Natural killer cell treated with Interleukin-12 subunit alpha and Interleukin-12 subunit beta and Interleukin-15 and Interleukin-18, amount 100 ng/mL, for 72 hours (primary cell): ENCODE results near the gene BLOC1S5. TPM values are rescaled to one million over a fixed set of nuclear protein-coding genes. Genes with fewer than 3 reads are reported as not detected.
"Not testable (repeated sequence)": the region's sequence is repeated elsewhere in the genome, so short reads cannot be mapped to it uniquely, and the experiment has no call there.

Experiments
- ATAC-seq, 2 donors: fragments of 150-1000 bp; cut with Tn5 transposase in 1 of 2; sonication (Bioruptor Pico), chemical (Tn5 transposase) in 1 of 2; 2 replicates each; pipeline ENCODE4 v1.10.0; 2021
- DNase-seq: peaks from one replicate; pipeline ENCODE4 v3.0.0; 2022; ENCODE audit warnings: low spot score
- H3K27ac Mint-ChIP-seq, 2 donors: 1 replicate in 1 of 2; 2 replicates in 1 of 2; pipeline ENCODE4 v1.8.0; 2022; ENCODE audit warnings: mixed read lengths in 2 of 2, mild to moderate bottlenecking in 1 of 2, moderate library complexity in 1 of 2
- H3K27me3 Mint-ChIP-seq, 2 donors: 1 replicate in 1 of 2; 2 replicates in 1 of 2; pipeline ENCODE4 v1.8.0; 2022; ENCODE audit warnings: mixed read lengths in 2 of 2
- H3K36me3 Mint-ChIP-seq: one replicate; pipeline ENCODE4 v1.8.0; 2022; ENCODE audit warnings: mixed read lengths
- H3K4me1 Mint-ChIP-seq, 2 donors: 1 replicate in 1 of 2; 2 replicates in 1 of 2; pipeline ENCODE4 v1.8.0; 2022; ENCODE audit warnings: low read depth in 2 of 2, mixed read lengths in 2 of 2, mild to moderate bottlenecking in 1 of 2
- H3K4me3 Mint-ChIP-seq: one replicate; pipeline ENCODE4 v1.8.0; 2022; ENCODE audit warnings: mixed read lengths
- H3K9me3 Mint-ChIP-seq: 2 replicates; pipeline ENCODE4 v1.8.0; 2022; ENCODE audit warnings: mixed read lengths
- total RNA-seq, 2 donors: library from RNA; stranded (reverse); gene quantifications; one replicate each; pipeline ENCODE4 v1.2.3, GENCODE V29; 2022

BLOC1S5 gene
- total RNA-seq, 2 donors from 2014 or later: 12.2 to 15.8 TPM

DNA sequence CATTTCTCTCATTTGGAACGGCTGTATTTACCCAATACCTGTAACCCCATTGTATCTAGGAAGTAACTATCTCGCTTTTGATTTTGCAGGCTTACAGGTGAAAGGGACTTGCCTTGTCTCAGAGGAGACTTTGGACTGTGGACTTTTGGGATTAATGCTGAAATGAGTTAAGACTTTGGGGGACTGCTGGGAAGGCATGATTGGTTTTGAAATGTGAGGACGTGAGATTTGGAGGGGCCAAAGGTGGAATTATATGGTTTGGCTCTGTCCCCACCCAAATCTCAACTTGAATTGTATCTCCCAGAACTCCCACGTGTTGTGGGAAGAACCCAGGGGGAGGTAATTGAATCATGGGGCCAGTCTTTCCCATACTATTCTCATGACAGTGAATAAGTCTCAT is 18.4 kb downstream of the BLOC1S5 start:
- H3K36me3 Mint-ChIP-seq: peaks cover 14% of the 10 kb centered on the region
- H3K27ac Mint-ChIP-seq, H3K4me3 Mint-ChIP-seq, ATAC-seq, H3K4me1 Mint-ChIP-seq, DNase-seq, H3K27me3 Mint-ChIP-seq, H3K9me3 Mint-ChIP-seq: not testable (repeated sequence)

DNA sequence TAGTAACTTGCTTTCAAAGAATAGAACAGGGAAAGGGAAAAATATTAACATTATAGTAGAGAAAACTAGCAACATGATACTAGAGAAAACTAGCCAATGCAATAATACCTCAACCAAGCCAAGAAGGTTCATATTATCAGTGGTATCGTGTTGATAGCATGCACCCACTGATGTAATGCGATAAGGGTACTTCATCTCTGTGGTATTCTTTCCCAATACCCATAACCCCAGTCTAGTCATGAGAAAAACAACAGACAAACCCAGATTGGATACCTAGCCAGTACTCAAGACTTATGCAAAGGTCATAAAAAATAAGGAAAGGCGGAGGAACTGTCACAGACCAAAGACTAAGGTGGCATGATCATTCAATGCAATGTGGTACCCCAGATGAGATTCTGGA is 21.0 kb downstream of the BLOC1S5 start:
- H3K36me3 Mint-ChIP-seq: peaks cover 26% of the 10 kb centered on the region
- no peak for DNase-seq
- H3K4me1 Mint-ChIP-seq: peaks cover 7 to 9% of the 10 kb centered on the region in 2 donors
- no peaks in the 10 kb centered on the region for H3K9me3 Mint-ChIP-seq
- peak in 1 of 2 donors; percentile 44 for ATAC-seq
- no peak overlapping the region for H3K4me3 Mint-ChIP-seq
- H3K27me3 Mint-ChIP-seq: no peaks in the 10 kb centered on the region
- H3K27ac Mint-ChIP-seq: peak overlapping the region in 1 of 2 donors; percentile 6

DNA sequence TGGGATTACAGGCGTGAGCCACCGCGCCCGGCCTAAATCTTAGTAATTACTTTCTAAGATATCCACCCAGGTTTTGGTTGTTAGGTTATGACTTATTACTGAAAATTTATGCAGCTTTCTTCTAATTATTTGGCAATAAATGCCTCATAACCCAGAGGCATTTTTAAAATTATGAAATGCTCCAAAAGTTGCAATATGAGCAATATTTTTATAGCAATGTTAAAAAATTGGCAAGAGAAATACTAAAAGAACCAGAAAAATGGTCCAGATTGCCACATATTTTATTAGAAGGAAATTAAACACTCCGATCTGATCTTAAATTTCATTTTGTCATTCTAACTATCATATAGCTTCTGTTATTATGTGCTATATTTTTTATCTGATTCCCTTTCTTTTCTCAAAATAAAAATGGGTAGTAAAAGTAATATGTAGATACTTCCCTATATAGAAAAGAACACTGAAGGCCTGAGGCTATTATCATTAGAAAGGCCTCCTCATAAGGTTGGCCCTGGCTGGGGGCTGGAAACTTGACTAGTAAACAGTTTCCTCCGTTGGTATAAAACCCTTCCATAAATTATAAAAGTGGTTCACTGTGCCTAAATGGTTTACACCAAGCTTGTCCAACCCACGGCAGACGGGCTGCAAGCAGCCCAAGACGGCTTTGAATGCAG is 22.1 kb downstream of the BLOC1S5 start:
- no peaks in the 10 kb centered on the region for H3K9me3 Mint-ChIP-seq
- H3K36me3 Mint-ChIP-seq: peaks cover 22% of the 10 kb centered on the region

DNA sequence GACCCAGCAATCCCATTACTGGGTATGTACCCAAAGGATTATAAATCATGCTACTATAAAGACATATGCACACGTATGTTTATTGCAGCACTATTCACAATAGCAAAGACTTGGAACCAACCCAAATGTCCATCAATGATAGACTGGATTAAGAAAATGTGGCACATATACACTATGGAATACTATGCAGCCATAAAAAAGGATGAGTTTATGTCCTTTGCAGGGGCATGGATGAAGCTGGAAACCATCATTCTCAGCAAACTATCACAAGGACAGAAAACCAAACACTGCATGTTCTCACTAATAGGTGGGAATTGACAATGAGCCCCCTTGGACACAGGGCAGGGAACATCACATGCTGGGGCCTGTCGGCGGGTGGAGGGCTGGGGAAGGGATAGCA is 30.1 kb downstream of the BLOC1S5 start:
- not testable (repeated sequence) for H3K27me3 Mint-ChIP-seq, H3K9me3 Mint-ChIP-seq, DNase-seq, H3K4me3 Mint-ChIP-seq, H3K27ac Mint-ChIP-seq, ATAC-seq
- Mint-ChIP-seq H3K36me3 (peaks cover 32% of the 10 kb centered on the region), H3K4me1 (peaks cover 49 to 52% of the 10 kb centered on the region in 2 donors)

More for the DNA sequence above, 22.1 kb downstream of the BLOC1S5 start:
- DNase-seq (no peak), ATAC-seq (no peak)
- Mint-ChIP-seq H3K4me3 (no peak overlapping the region), H3K27ac (no peak overlapping the region), H3K4me1 (peaks cover 12 to 18% of the 10 kb centered on the region in 2 donors), H3K27me3 (no peaks in the 10 kb centered on the region)

DNA sequence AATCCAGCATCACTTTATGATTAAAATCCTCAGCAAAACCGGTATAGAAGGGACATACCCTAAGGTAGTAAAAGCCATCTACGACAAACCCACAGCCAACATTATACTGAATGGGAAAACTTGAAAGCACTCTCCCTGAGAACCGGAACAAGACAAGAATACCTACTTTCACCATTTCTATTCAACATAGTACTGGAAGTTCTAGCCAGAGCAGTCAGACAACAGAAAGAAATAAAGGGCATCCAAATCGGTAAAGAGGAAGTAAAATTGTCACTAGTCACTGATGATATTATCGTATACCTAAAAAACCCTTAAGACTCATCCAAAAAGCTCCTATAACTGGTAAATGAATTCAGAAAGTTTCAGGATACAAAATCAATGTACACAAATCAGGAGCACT is 33.3 kb downstream of the BLOC1S5 start:
- Mint-ChIP-seq H3K9me3 (peaks cover 4% of the 10 kb centered on the region), H3K36me3 (peaks cover 27% of the 10 kb centered on the region), H3K4me1 (peaks cover 35 to 40% of the 10 kb centered on the region in 2 donors), H3K27me3 (no peaks in the 10 kb centered on the region), H3K4me3 (no peak overlapping the region), H3K27ac (no peak overlapping the region)
- ATAC-seq: no peak
- no peak for DNase-seq

DNA sequence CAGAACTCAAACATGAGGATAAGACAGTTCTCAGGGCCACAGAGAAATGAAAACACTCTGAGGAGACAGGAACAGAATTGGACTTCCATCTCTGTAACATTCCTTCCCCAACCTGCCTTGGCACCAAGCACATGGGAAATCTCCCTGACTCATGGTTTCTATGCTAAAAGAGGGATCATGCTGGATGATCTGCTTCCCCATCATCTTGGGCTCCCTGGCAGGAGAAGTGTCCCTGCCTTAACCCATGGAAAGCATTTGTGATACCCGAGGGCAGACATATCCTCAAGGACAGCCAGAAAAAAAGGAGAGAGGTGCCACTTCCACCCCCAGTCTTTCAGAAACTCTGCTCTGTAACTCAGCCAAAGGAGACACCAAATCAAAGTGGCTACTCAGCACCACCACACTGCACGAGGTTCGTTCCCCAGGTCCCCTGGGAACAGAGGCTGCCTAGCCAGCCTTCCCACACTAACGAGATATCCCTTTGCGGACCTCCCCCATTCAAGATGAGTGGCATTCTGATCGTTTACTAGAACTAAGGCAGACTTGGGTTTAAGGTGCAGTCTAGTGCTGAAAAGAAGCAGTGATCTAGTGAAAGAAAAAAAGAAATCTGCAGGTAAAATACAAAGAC is 34.8 kb downstream of the BLOC1S5 start:
- DNase-seq (no peak), ATAC-seq (no peak)
- peak overlapping the region in 1 of 2 donors; percentile 1 for H3K27ac Mint-ChIP-seq

DNA sequence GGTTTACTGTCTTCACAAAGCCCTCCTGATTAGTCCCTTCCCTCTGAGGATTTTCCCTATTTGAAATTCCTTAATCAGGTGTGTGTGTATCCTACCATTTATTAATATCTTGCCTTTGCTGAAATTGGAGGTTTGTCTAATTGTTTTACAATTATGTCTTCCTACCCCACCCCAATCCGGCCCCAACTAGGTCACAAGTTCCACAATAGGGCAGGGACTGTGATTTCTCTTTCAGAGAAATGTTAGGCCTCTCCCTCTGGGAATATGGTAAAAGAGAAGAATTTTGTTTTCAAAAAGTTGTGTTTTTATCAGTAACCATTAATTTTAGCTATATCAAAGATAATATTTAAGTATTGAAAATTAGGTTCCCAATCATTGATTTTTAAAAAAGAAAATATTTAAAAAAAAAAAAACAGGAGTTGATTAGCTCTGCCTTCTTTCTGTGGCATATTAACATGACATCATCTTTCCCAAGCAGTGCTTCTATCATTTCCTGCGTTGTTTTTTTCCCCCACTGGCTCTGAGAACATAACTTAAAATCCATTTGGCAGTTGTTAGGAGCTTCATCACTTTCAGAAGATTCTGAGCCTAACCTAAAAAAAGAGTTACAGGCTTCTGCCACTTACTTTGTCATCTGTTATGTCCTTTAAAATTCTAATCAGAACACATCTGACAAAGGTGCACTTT is 36.1 kb downstream of the BLOC1S5 start:
- H3K36me3 Mint-ChIP-seq: peaks cover 21% of the 10 kb centered on the region

More for the DNA sequence above, 34.8 kb downstream of the BLOC1S5 start:
- H3K4me3 Mint-ChIP-seq: no peak overlapping the region
- H3K4me1 Mint-ChIP-seq: peaks cover 29 to 33% of the 10 kb centered on the region in 2 donors
- peaks cover 4% of the 10 kb centered on the region for H3K9me3 Mint-ChIP-seq
- no peaks in the 10 kb centered on the region for H3K27me3 Mint-ChIP-seq
- H3K36me3 Mint-ChIP-seq: peaks cover 27% of the 10 kb centered on the region

DNA sequence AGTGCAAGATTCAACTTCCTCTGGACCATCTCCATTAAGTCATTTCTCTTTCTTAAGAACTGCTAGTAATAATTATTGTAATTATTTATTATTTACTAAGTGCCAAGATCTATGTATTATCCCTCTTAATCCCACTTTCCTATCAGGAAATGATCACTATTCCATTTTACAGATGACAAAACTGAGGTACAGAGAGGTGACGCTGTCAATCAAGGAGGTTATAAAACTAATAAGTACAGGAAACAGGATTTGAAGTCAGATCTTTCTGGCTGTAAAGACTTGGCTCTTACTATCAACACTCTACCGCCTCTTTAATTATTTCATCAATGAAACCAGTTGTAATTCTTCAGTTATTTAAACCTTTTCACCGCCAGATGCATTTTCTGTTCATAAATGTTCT is 37.4 kb downstream of the BLOC1S5 start:
- Mint-ChIP-seq H3K36me3 (peaks cover 9% of the 10 kb centered on the region), H3K27me3 (no peaks in the 10 kb centered on the region), H3K4me3 (no peak overlapping the region), H3K27ac (no peak overlapping the region), H3K9me3 (peaks cover 1% of the 10 kb centered on the region), H3K4me1 (peaks cover 23 to 26% of the 10 kb centered on the region in 2 donors)
- DNase-seq (no peak), ATAC-seq (no peak)

More for the DNA sequence above, 36.1 kb downstream of the BLOC1S5 start:
- Mint-ChIP-seq H3K27me3 (no peaks in the 10 kb centered on the region), H3K9me3 (peaks cover 4% of the 10 kb centered on the region), H3K4me3 (no peak overlapping the region), H3K4me1 (peaks cover 31 to 33% of the 10 kb centered on the region in 2 donors), H3K27ac (peak overlapping the region in 1 of 2 donors; percentile 36)
- no peak for DNase-seq
- no peak for ATAC-seq

DNA sequence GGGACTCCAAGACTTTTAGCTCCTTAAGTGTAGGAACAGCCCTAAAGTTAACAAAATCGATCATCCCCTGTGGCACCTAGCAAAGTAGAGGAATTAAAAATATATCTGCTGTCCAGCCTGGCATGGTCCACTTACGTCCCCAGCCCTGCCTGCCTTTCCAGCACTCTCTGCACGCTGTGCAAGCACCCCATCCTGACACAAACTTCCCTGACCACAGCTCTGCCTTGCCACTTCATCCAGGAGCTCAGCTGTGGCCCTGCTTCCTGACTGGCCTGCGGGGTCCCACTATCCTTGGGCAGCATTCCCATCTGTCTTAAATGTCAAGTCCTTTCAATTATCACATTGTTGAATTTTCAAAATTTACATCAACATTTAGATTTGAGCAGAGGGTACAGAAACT is 39.0 kb downstream of the BLOC1S5 start:
- ATAC-seq (no peak), DNase-seq (no peak)
- H3K27me3 Mint-ChIP-seq: no peaks in the 10 kb centered on the region
- peaks cover 16 to 17% of the 10 kb centered on the region in 2 donors for H3K4me1 Mint-ChIP-seq
- peaks cover 3% of the 10 kb centered on the region for H3K9me3 Mint-ChIP-seq
- no peak overlapping the region for H3K27ac Mint-ChIP-seq
- H3K36me3 Mint-ChIP-seq: peaks cover 6% of the 10 kb centered on the region
- no peak overlapping the region for H3K4me3 Mint-ChIP-seq

DNA sequence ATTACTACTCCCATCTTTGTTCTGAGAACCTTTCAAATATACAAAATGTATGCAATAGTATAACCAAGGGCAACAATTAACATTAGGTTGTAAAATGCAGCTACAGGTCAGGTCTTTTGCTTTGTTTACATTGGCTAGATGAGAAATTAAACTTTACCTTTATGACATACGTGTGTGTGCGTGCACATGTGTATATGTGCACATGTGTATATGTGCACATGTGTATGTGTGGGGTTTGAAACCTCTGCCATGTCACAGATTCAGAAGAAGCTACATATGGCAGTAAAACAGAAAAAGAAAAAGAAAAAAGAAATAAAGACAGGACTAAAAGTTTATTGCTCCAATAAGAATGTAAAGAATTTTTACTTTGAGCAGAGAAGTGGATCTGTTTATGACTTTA is 40.6 kb downstream of the BLOC1S5 start:
- Mint-ChIP-seq H3K27me3 (no peaks in the 10 kb centered on the region), H3K9me3 (peaks cover 3% of the 10 kb centered on the region)

DNA sequence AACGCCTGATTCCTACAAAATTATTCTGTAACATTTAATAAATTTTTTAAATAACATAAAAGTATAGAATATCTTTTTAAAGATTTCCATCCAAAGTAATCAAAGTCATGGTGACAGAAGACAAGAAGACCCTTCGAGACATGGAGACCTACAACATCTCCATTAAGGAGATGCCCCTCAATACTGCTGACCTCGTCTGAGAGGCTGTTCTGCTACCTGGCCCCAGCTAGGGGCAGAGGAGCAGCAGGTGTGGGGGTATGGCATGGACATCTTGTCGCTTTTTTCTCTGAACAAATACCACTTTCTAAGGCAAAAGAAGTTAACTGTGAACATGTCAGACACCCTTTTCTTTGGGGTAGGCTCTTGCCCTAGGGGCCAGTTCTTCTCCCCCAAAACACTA is 44.1 kb downstream of the BLOC1S5 start:
- DNase-seq: no peak
- Mint-ChIP-seq H3K27me3 (no peaks in the 10 kb centered on the region), H3K4me3 (no peak overlapping the region), H3K4me1 (peaks cover 7 to 14% of the 10 kb centered on the region in 2 donors), H3K27ac (no peak overlapping the region), H3K9me3 (peaks cover 3% of the 10 kb centered on the region), H3K36me3 (peaks cover 6% of the 10 kb centered on the region)
- ATAC-seq: no peak

More for the DNA sequence above, 40.6 kb downstream of the BLOC1S5 start:
- Mint-ChIP-seq H3K36me3 (peaks cover 6% of the 10 kb centered on the region), H3K4me3 (no peak overlapping the region), H3K4me1 (peaks cover 4 to 5% of the 10 kb centered on the region in 2 donors), H3K27ac (no peak overlapping the region)
- ATAC-seq: no peak
- no peak for DNase-seq

DNA sequence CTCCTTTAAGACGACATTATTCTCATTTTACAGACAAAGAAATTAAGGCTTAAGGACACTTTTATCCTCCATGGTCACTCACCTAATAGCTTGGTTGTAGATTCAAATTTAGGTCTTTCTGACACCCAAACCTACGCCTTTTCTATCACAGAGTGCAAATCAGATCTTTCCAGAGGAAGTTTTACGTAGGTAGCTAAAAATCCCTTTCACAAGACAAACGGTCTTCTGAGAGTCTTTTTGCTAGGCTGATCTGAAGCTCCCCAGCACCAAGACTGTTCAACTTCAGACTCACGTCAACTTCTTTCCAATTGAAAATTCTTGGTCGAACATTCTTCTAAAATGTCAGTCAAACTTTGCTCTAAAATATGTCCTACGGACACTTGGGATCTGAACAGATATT is 46.5 kb downstream of the BLOC1S5 start:
- peak overlapping the region; percentile 7 to 65 for H3K27ac Mint-ChIP-seq
- H3K9me3 Mint-ChIP-seq: peaks cover 3% of the 10 kb centered on the region
- DNase-seq: no peak
- no peaks in the 10 kb centered on the region for H3K27me3 Mint-ChIP-seq
- no peak for ATAC-seq
- H3K36me3 Mint-ChIP-seq: peaks cover 6% of the 10 kb centered on the region
- H3K4me3 Mint-ChIP-seq: peak overlapping the region; percentile 14
- H3K4me1 Mint-ChIP-seq: peaks cover 5 to 14% of the 10 kb centered on the region in 2 donors

DNA sequence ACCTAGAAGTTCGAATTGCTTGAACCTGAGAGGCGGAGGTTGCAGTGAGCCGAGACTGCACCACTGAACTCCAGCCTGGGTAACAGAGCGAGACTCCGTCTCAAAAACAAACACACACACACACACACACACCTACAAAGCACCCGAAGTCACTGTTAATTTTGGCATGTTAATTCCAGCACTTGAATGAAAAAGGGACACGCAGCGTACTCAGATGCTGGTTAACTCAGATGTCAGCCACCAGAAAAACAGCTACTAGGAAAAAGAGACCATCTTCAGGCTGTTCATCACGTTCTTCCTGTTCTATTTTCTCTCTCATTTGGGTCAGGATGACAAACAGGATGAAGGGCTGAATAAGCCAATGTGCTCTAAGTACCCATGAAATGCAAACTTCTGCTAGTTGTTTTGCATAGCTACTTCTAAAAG is 46.9 kb downstream of the BLOC1S5 start:
- DNase-seq (no peak), ATAC-seq (no peak)
- H3K9me3 Mint-ChIP-seq: peaks cover 3% of the 10 kb centered on the region
- peak overlapping the region; percentile 7 to 65 for H3K27ac Mint-ChIP-seq
- peaks cover 6% of the 10 kb centered on the region for H3K36me3 Mint-ChIP-seq
- H3K4me3 Mint-ChIP-seq: peak overlapping the region; percentile 14
- H3K4me1 Mint-ChIP-seq: peaks cover 5 to 14% of the 10 kb centered on the region in 2 donors
- no peaks in the 10 kb centered on the region for H3K27me3 Mint-ChIP-seq

DNA sequence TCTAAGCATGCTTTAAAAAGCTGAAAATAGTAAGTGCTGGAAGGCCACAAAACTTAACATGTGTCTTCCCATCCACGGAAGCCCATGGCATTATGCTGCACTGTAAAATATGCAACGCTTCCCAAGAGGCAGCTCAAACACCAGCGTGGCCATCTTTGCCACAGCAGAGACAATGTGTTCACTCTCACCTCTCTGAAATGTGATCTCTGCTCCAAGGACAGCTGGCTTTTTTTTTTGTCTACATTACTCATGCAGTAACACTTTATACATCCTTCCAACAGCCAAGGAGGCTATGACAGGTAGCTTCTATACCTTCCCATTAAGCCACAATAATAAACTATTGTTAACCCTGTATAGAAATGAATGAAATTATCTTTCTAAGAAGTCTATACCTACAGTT is 49.2 kb downstream of the BLOC1S5 start:
- DNase-seq (no peak), ATAC-seq (no peak)
- peaks cover 5 to 9% of the 10 kb centered on the region in 2 donors for H3K4me1 Mint-ChIP-seq
- no peaks in the 10 kb centered on the region for H3K36me3 Mint-ChIP-seq
- no peak overlapping the region for H3K27ac Mint-ChIP-seq
- H3K4me3 Mint-ChIP-seq: no peak overlapping the region
- H3K27me3 Mint-ChIP-seq: no peaks in the 10 kb centered on the region
- no peaks in the 10 kb centered on the region for H3K9me3 Mint-ChIP-seq
